NCI-H146 treated with DMSO at 0.1 percent for 48 hours (cell line): ENCODE results near the gene EXD3.
"Not testable (repeated sequence)": the region's sequence is repeated elsewhere in the genome, so short reads cannot be mapped to it uniquely, and the experiment has no call there.

Experiments used
- DNase-seq: peaks from one replicate; lab custom pipeline; 2025; ENCODE audit not compliant: unreplicated experiment; lab: John Stamatoyannopoulos, UW

The EXD3 gene

GRCh38 chr9:137262173-137262908 is 160.6 kb downstream of the EXD3 start:
- not testable (repeated sequence) for DNase-seq
